Natural killer cell (primary cell): ENCODE data around the gene GMPPA. TPM values are rescaled to one million over a fixed set of nuclear protein-coding genes. Genes with fewer than 3 reads are reported as not detected.

Experiments used
- ATAC-seq, 3 donors: fragments of 150-1000 bp in 2 of 3; fragments of 200-7000 bp in 1 of 3; cut with Tn5 transposase; 1 replicate in 1 of 3; 2 replicates in 2 of 3; pipeline ENCODE4 v1.10.0; 2021; ENCODE audit warnings: mild to moderate bottlenecking in 2 of 3, moderate library complexity in 2 of 3
- DNase-seq, 2 donors: peaks; one replicate each; pipeline versions ENCODE4 v3.0.0 to v3.0.0-alpha.2; 2013 to 2021; ENCODE audit warnings: mixed read lengths in 1 of 2
- H3K27ac ChIP-seq: one replicate; pipeline ENCODE4 v1.5.1; 2013; ENCODE audit warnings: mild to moderate bottlenecking, low read length
- H3K27me3 ChIP-seq: one replicate; pipeline ENCODE4 v1.6.1; 2013; ENCODE audit warnings: low read length; ENCODE audit not compliant: control insufficient read depth, insufficient read depth
- H3K36me3 ChIP-seq: one replicate; pipeline ENCODE4 v1.6.1; 2013; ENCODE audit warnings: low read length; ENCODE audit not compliant: control insufficient read depth, insufficient read depth
- H3K4me1 ChIP-seq: one replicate; pipeline ENCODE4 v1.6.1; 2013; ENCODE audit warnings: low read length; ENCODE audit not compliant: control insufficient read depth, insufficient read depth
- H3K4me3 ChIP-seq: one replicate; pipeline ENCODE4 v1.5.1; 2013; ENCODE audit warnings: low read length
- H3K9me3 ChIP-seq: one replicate; pipeline ENCODE4 v1.6.1; 2013; ENCODE audit warnings: low read length; ENCODE audit not compliant: control insufficient read depth, insufficient read depth
- H3K27ac Mint-ChIP-seq, 2 donors: one replicate each; pipeline ENCODE4 v1.8.0; 2022; ENCODE audit warnings: mild to moderate bottlenecking in 2 of 2, mixed read lengths in 2 of 2, moderate library complexity in 1 of 2
- H3K27me3 Mint-ChIP-seq, 2 donors: one replicate each; pipeline ENCODE4 v1.8.0; 2022; ENCODE audit warnings: low read depth in 2 of 2, mixed read lengths in 2 of 2
- H3K36me3 Mint-ChIP-seq: one replicate; pipeline ENCODE4 v1.8.0; 2022; ENCODE audit warnings: mixed read lengths
- H3K4me1 Mint-ChIP-seq, 2 donors: one replicate each; pipeline ENCODE4 v1.8.0; 2022; ENCODE audit warnings: mixed read lengths in 2 of 2
- H3K4me3 Mint-ChIP-seq: one replicate; pipeline ENCODE4 v1.8.0; 2022; ENCODE audit warnings: mild to moderate bottlenecking, moderate library complexity, mixed read lengths
- H3K9me3 Mint-ChIP-seq, 2 donors: one replicate each; pipeline ENCODE4 v1.8.0; 2022; ENCODE audit warnings: mixed read lengths in 2 of 2
- CTCF ChIP-seq: fragments of 200-600 bp; IDR thresholded peaks from one replicate; pipeline ENCODE4 v1.8.0; 2022; ENCODE audit warnings: antibody characterized with exemption
- WGBS: methylation state at CpG from one replicate; pipeline ENCODE4 v1.1.7; 2013; ENCODE audit warnings: missing lambda C conversion rate; ENCODE audit not compliant: insufficient coverage; 5-methylcytosine and 5-hydroxymethylcytosine counted together
- intact Hi-C: fragments of 100-400 bp; cut with micrococcal nuclease; formaldehyde crosslinking; loops from one replicate; pipeline ENCODE4 v1.14.2; 2022
- total RNA-seq, 4 donors: library from RNA; stranded (reverse); fragments of 120-200 nt in 1 of 4; gene quantifications; one replicate each; pipeline versions ENCODE4 v1.2.3 to v1.2.4, GENCODE V29; 2013 to 2022

GMPPA gene
- total RNA-seq, 3 donors from 2014 or later (not counting 1 experiment from before 2014, with no cell fraction given), result 27.6 to 36.3 (median 33.8) TPM

- intact Hi-C loops, result loop anchor here (2.0 kb wide), 1 partner anchor 55 kb away; no protein-coding TSS in a partner anchor
- no peaks in the 10 kb centered on the region for H3K36me3 Mint-ChIP-seq
- TF ChIP-seq CTCF, result no peak
- DNase-seq (peak in 1 of 2 donors; percentile 31), ATAC-seq (peak in 1 of 3 donors; percentile 34)
- no peaks in the 10 kb centered on the region for H3K4me1 Mint-ChIP-seq
- H3K9me3 ChIP-seq, result no peaks in the 10 kb centered on the region
- peaks cover 0 to 9% of the 10 kb centered on the region in 2 donors for H3K27me3 Mint-ChIP-seq
- H3K9me3 Mint-ChIP-seq, result no peaks in the 10 kb centered on the region
- WGBS, result 74% methylated on average over 5 of the region's 5 CpGs
- no peak overlapping the region for H3K27ac ChIP-seq
- H3K4me3 ChIP-seq, result no peak overlapping the region
- H3K27me3 ChIP-seq, result no peaks in the 10 kb centered on the region
- no peak overlapping the region for H3K4me3 Mint-ChIP-seq
- H3K36me3 ChIP-seq, result no peaks in the 10 kb centered on the region
- H3K27ac Mint-ChIP-seq, result no peak overlapping the region
- no peaks in the 10 kb centered on the region for H3K4me1 ChIP-seq
Observed at GRCh38 chr2:219457784-219458369, 40.8 kb upstream of the GMPPA start.

DNA sequence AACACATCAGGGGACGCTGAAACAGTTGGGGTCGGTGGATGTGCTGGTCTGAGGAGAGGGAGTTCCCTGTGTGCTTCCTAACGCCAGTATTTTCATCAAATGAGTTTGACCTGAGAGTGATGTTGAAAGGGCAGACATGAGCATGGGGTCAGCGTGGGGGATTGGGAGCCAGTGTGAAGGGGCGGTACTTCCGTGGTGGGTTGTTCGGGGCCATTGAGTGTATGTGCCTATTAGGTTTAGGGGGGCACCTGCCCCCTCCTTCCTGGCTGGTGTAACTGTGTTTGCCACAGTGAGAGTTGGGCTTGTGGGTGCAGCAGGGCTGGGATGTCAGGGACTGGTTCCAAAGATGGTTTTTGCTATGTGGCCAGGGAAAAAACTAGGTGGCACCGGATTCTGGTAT is 39.7 kb upstream of the GMPPA start:
- Mint-ChIP-seq H3K36me3 (no peaks in the 10 kb centered on the region), H3K4me1 (no peaks in the 10 kb centered on the region), H3K27ac (no peak overlapping the region), H3K27me3 (peaks cover 0 to 3% of the 10 kb centered on the region in 2 donors), H3K4me3 (no peak overlapping the region), H3K9me3 (no peaks in the 10 kb centered on the region)
- H3K4me3 ChIP-seq, result no peak overlapping the region
- no peaks in the 10 kb centered on the region for H3K9me3 ChIP-seq
- no peaks in the 10 kb centered on the region for H3K4me1 ChIP-seq
- H3K36me3 ChIP-seq, result no peaks in the 10 kb centered on the region
- no peak for TF ChIP-seq CTCF
- H3K27ac ChIP-seq, result no peak overlapping the region
- no peaks in the 10 kb centered on the region for H3K27me3 ChIP-seq
- 90% methylated on average over 8 of the region's 8 CpGs for WGBS
- DNase-seq, result no peak
- ATAC-seq, result no peak
- intact Hi-C loops, result loop anchor here (1.0 to 2.0 kb wide), 2 partner anchors 56 to 71 kb away; no protein-coding TSS in a partner anchor

DNA sequence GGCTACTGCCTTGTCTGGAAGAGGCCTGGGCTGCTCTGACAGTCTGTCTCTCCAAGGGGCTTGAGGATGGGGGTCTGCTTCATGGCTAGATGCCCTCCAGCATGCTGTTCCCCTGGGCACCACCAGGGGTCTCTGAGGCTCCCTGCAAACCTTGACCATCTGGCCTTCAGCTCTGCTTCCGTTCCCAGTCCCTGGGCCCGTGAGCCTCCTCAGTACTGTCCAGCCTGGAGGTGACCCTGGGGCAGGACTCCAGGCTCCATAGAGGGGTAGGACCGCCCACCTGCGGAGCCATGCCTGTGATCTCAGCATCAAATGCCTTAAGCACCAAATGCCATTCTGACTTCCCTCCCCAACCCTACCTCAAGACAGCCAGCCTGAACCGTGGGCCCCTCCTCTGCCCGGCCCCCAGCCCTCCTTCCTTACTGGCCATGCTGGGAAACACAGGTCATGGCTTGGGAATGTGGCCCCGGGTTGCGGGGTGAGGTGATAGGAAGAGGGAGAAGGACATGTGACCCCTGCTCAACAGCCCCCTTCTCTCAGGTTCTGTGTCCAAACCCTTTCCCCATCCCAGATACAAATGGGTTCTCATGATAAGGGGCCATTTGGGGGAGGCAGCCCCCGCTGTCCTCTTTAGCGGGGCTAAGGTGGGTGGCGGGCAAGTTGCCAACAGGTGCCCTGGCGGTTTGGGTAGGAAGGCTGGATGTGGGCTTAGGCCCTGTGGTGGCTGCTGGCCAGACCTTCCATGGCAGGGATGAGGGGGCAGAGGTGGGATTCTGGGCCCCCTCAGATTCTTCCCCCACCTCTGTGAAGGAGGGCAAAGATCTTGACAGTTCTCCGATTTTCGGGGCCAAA is 39.0 kb upstream of the GMPPA start:
- Mint-ChIP-seq H3K4me1 (no peaks in the 10 kb centered on the region), H3K4me3 (no peak overlapping the region), H3K36me3 (no peaks in the 10 kb centered on the region), H3K27ac (no peak overlapping the region), H3K27me3 (peaks cover 0 to 3% of the 10 kb centered on the region in 2 donors), H3K9me3 (no peaks in the 10 kb centered on the region)
- DNase-seq (peak; percentile 33 to 62), ATAC-seq (peak; percentile 45 to 75 (median 52))
- H3K36me3 ChIP-seq, result no peaks in the 10 kb centered on the region
- no peaks in the 10 kb centered on the region for H3K27me3 ChIP-seq
- intact Hi-C loops, result loop anchor here (1.0 to 2.0 kb wide), 2 partner anchors 57 to 71 kb away; no protein-coding TSS in a partner anchor
- no peak overlapping the region for H3K27ac ChIP-seq
- H3K4me1 ChIP-seq, result no peaks in the 10 kb centered on the region
- TF ChIP-seq CTCF, result peak; percentile 79
- no peak overlapping the region for H3K4me3 ChIP-seq
- 66% methylated on average over 11 of the region's 14 CpGs for WGBS
- H3K9me3 ChIP-seq, result no peaks in the 10 kb centered on the region
